IPS DF 19.7 (cell line): ENCODE data around the gene PAGE5.

Source experiments
- DNase-seq: peaks from one replicate; pipeline ENCODE4 v3.0.0-alpha.2; 2013; ENCODE audit warnings: low read depth, low spot score

PAGE5 gene, protein sequence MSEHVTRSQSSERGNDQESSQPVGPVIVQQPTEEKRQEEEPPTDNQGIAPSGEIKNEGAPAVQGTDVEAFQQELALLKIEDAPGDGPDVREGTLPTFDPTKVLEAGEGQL

DNA sequence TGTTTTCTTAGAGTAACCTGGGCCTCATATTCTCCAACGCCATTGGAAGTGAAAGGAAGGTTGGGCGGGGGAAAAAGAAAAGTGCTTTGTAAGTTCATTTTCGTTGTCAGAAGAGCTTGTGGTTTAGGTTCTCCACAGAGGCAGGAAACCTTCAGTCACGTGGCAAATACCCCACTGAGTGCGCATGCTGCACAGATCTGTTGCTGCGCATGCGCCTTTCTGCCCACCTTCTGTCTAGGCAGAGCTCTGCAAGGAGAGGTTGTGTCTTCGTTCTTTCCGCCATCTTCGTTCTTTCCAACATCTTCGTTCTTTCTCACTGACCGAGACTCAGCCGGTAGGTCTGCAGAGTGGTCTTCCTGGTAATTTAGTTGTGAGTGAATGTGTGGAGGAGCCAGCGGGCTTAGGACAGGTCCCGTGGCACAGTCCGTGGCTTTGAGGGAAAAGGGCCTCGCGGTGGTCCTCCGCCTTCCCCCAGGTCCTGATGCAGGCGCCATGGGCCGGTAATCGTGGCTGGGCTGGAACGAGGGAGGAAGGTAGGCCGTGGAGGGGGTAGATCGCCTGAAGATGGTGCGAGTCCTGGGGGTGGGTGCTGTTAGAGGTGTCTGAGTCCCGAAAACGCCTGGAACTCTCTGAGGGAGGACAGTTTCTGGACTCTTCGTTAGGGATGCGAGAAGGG lies at the start of gene PAGE5:
PAGE5 (plus strand) TSS at position 228 of the 676 bp plus-strand sequence. CDS start 1,037 bp downstream, outside the sequence.
- no peak for DNase-seq

DNA sequence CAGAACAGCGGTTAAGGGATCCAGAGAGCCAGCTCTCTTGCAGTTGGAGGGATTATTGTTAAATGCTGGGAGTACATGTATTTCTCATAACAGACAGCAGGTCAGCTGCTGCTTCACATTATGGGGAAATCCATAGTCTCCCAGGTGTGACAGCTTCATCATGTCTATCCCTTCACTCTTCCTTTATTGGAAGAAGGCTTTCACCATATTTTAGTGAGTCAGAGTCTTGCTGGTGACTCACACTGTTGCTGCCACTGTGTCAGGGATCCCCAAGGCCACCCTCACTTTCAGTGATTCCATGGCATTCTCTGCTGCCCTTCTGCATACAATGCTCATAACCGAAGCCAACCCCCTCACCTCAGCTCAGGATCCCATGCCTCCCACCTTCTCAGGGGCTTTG lies 32.9 kb upstream of the PAGE5 start:
- no peak for DNase-seq

DNA sequence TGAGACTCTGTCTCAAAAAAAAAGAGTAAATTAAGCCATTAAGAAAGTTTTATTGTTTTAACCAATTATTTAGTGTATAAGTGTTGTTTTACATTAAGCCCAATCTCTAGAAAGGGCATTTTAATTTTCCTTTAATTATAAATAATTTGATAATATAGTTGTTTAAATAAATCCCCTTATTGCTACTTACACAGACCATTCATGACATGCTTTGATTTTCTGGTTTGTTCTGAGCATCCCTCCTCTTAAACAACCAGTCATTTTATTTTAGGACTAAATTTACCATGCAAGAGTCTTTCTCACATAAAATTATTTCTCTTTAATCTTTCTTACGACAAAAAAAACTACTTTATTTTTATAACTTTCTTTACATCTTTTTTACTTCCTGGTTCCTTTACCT lies 23.5 kb upstream of the PAGE5 start:
- DNase-seq = no peak

DNA sequence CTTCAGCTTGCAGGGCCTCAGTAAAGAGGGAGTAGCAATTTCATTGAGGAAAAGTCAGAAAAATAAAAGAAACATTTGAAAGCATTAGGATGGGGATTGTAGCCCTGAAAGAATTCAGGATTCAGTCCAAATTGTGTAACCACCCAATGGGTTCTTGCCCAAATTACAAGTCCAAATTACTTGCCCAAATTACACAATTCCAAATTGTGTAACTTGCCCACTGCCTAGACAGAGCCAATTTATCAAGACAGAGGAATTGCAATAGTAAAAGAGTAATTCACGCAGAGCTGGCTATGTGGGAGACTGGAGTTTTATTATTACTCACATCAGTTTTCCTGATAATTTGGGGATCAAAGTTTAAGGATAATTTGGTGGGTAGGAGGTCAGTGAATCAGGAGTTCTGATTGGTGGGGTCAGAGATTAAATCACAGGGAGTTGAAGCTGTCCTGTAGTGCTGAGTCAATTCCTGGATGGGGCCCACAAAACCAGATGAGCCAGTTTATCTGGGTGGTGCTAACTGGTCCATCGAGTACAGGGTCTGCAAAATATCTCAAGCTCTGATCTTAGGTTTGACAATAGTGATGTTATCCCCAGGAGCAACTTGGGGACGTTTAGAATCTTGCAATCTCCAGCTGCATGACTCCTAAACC lies 18.1 kb upstream of the PAGE5 start:
- no peak for DNase-seq

DNA sequence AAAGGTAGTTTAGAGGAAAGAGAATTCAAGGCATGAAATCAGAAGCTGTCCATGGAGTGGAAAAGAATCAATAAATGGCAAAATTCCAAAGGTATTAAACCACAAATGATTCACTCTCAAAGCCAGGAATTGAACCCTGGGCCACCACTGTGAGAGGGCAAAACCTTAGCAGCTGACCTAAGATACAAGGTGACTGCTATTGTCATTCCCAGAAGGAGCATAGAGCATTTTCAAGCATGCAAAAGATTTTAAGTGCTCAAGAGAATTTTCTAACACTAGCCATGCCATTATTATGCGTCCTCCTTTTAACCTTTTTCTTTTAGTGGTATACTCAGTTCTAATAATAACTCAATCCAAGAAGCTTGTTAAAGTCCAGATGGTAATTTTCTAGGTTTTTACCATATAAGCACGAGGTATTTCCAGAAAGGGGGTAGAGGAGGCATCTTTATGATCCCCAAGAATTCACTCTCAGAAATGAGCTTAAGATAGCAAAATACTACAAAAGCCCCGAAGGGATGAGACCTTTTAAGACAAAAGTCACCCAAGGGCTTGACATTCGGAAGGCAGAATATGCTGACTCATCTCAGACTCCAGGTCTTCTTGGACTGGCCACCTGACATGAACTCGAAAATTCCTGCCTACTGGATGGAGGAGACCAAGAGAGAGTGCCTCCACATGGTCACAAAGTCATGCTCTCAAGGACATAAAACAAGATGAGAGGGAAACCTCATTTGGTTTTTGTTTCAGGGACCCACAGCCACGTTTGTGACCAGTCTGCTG lies 13.8 kb upstream of the PAGE5 start:
- no peak for DNase-seq

DNA sequence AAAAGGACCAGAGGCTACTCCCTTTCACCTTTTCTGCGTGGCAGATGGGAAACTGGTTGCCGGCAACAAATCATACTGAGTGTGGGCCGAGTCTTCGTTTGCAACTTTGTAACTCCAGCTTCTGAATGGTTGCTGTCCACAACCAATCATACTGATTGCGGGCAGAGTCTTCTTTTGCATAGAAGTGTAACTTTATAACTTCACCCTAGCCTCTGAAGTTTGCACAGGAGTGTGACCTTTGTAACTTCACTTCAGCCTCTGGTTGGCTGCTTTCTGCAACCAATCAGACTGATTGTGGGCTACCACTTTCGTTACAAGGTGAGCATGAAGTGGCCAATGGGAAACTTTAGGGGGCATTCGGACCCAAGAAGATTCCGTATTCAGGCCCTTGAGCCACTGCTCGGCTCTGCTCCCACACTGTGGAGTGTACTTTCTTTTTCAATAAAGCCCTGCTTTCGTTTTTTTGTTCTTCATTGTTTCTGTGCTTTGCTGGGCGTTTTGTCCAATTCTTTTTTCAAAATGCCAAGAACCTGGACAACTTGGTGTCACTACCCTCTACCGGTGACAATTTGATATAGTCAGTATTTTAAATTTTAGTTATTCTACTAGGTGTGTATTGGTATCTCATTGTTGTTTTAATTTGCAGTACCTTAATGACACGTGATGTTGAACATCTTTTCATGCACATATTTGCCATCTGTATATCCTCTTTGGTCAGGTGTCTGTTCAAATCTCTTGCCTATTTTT lies 9.0 kb upstream of the PAGE5 start:
- no peak for DNase-seq

DNA sequence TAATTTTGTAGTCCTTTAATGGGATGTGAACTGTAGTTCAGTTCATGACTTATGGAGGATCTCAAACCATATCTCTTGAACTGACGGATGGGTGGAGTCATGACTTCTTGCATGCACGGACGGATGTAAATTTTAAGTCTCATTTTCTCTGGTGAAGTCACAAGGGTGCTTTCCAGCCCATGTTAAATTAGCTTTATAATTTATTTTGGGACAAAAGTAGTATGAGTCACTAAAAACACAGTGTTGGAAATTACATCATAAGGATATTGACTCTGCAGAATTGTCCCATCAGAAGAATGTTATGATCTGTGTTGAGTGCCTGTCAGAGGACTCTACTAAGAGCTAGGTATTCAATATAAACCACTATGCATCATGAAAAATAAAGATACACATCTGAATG lies 6.8 kb upstream of the PAGE5 start:
- DNase-seq = no peak

DNA sequence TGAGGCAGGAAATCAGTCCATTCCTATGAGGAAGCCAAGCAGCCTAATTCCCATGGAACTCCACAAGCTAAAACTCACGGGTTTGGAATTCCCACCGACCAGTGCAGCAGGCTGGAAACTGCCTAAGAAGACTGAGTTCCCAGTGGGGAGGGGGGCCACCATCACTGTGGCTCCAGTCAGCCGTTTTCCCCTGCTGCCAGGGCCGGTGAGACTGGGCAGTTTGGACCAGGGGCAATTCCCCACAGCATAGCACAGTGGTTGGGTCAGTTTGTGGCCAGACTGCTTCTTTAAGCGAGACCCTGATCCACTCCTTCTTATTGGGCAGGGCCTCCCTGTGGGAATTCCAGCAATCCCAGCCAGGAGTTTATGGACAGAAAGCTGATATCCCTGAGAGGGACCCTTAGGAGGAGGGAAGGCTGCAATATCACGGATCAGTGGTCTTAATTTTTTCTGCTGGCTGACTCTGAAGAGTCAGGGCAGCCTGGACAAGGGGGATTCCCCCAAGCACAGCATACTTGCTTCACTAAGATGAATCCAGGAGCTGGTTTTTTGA lies 20.7 kb downstream of the PAGE5 start:
- no peak for DNase-seq

DNA sequence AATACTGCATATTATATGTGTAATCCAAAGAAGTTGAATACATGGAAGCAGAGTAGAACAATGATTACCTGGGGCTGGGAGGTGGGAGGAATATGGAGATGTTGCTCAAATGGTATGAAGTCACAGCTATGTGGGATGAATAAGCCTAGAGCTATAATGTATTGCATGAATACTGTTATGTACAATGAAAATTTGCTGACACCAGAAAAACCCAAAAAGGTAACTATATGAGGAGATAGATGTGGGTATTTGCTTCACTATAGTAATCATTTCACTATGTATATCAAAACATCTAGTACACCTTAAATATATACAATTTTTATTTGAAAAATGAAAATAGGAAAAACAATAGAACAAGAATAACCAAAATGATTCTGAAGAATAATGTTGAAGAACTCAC lies 33.4 kb downstream of the PAGE5 start:
- no peak for DNase-seq

DNA sequence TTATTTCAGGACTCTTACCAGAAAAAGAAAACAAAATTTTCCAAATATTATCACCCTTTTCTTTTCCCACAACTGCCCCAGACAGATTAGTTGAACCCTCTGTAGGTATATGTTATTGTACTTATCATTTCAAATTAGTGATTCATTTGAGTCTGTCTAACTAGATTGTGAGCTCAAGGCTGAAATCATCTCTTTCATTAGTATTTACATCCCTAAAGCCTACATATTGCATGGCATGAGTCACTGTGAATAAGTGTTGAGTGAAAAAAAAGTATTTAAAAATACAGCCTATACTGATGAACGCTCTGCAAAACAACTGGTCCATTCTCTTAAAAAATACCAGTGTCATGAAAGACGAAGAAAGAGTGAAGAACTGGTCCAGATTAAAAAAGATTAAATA lies 40.7 kb downstream of the PAGE5 start:
- DNase-seq = no peak

DNA sequence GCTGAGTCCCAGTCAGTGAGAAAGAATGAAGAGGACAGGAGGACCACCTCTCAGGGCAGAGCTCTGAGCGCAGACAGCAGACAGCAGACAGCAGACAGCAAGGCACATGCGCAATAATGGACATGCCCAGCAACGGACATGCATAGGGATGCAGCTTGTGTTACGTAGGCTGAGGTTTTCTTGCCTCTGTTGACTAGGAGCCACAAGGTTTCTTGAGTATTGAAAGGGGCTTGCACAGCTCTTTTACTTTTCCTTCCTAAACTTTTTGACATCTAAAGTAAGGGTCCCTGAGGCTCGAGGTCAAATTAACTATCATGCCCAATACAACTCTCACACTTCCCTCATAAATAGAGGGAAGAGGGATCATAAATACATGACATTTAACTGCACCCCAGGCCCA lies 44.7 kb downstream of the PAGE5 start, which contains the start of gene PAGE3:
PAGE3 (minus strand) TSS at position 101 of the 400 bp plus-strand sequence. CDS start 1,013 bp downstream, outside the sequence.
- no peak for DNase-seq
